HFF-Myc (cell line): ENCODE measurements around the gene CWH43.

Experiments used
- DNase-seq: peaks from one replicate; pipeline ENCODE4 v3.0.0-alpha.2; 2011; ENCODE audit warnings: low read depth; ENCODE audit errors: extremely low read depth
- H3K4me3 ChIP-seq: replicated peaks from 2 replicates; pipeline ENCODE4 v1.5.1; 2011; ENCODE audit warnings: low read depth, mild to moderate bottlenecking, control low read depth, low read length
- CTCF ChIP-seq: IDR thresholded peaks from 2 replicates; pipeline ENCODE4 v1.5.1; 2012; ENCODE audit warnings: mild to moderate bottlenecking, low read depth, low read length, control low read depth; ENCODE audit errors: missing control alignments

Gene CWH43

GRCh38 chr4:48985976-48986653, at the start of gene CWH43:
CWH43 (plus strand) TSS chr4:48986275; CDS start chr4:48986430, 155 bp downstream.
- no peak for TF ChIP-seq CTCF
- no peak within 1 kb of the TSS for H3K4me3 ChIP-seq
- no peak for DNase-seq

GRCh38 chr4:48937033-48937432, 49.0 kb upstream of the CWH43 start:
- no peak for DNase-seq
- no peak overlapping the region for H3K4me3 ChIP-seq
- TF ChIP-seq CTCF = no peak

GRCh38 chr4:48938831-48939230, 47.2 kb upstream of the CWH43 start:
- no peak overlapping the region for H3K4me3 ChIP-seq
- DNase-seq = no peak
- no peak for TF ChIP-seq CTCF

GRCh38 chr4:48939785-48940184, 46.3 kb upstream of the CWH43 start:
- DNase-seq = peak; percentile 71

GRCh38 chr4:48943387-48943786, 42.7 kb upstream of the CWH43 start:
- no peak overlapping the region for H3K4me3 ChIP-seq
- DNase-seq = no peak
- peak; percentile 23 for TF ChIP-seq CTCF

More at GRCh38 chr4:48939785-48940184, 46.3 kb upstream of the CWH43 start:
- no peak overlapping the region for H3K4me3 ChIP-seq
- TF ChIP-seq CTCF = no peak

- TF ChIP-seq CTCF = no peak
- DNase-seq = no peak
- H3K4me3 ChIP-seq = no peak overlapping the region
These were observed 41.8 kb upstream of the CWH43 start for GRCh38 chr4:48944252-48944651.
